GOT3 (cell line): ENCODE data around the gene SCUBE1.

Experiments used
- DNase-seq: peaks from one replicate; lab custom pipeline; 2025; ENCODE audit warnings: mixed read lengths; lab: John Stamatoyannopoulos, UW

Gene SCUBE1

DNA sequence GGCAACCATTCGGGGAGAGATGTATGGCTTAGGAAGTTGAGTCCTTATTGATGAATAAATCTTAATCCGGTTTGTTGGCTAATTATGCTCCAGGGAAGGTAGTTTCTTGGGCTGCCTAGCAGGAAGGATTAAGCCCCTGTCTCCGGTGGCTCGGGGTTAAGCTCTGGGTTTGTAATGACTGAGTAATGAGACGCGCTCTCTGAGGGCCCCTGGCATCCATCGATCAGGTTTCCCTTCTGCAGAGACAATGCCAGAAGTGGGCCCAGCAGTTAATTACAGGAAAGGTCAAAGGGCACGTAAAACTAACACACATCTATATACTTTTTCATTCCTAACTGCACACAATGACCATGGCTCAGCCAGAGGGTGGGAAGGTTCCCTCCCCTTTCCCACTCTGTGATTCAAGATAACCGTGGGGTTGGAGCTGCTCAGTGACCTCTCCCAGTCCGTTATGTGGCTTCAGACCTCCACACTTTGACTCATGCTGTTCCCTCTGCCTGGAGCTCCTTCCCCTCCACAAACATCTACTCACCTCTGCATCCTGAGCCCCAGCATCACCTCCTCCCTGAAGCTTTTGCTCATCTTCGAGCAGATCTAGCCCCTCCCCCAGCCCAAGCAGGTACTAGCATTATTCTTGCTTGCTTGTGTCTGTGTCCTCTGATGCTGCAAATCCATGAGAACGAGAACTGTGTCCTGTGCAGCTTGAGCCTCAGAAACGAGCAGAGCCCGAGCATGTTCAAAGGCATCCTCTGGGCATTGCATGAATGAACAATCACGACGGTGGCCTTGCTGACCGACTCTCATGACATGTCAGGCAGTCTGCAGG lies 16.6 kb downstream of the SCUBE1 start:
- DNase-seq = no peak

DNA sequence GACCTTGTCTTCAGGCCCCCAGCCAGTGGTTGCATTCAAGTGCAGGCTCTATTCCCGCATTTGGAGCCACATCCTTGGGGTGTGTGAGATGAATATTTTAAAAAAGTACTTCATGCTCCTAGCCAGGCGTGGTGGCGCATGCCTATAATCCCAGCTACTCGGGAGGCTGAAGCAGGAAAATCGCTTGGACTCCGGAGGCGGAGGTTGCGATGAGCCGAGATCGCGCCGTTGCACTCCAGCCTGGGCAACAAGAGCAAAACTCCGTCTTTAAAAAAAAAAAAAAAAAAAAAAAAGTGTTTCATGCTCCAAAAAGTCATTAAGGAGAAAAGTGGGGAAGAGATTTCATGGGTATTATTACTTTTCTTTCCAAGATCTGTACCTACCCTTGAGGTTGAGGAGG lies 18.0 kb downstream of the SCUBE1 start:
- no peak for DNase-seq

DNA sequence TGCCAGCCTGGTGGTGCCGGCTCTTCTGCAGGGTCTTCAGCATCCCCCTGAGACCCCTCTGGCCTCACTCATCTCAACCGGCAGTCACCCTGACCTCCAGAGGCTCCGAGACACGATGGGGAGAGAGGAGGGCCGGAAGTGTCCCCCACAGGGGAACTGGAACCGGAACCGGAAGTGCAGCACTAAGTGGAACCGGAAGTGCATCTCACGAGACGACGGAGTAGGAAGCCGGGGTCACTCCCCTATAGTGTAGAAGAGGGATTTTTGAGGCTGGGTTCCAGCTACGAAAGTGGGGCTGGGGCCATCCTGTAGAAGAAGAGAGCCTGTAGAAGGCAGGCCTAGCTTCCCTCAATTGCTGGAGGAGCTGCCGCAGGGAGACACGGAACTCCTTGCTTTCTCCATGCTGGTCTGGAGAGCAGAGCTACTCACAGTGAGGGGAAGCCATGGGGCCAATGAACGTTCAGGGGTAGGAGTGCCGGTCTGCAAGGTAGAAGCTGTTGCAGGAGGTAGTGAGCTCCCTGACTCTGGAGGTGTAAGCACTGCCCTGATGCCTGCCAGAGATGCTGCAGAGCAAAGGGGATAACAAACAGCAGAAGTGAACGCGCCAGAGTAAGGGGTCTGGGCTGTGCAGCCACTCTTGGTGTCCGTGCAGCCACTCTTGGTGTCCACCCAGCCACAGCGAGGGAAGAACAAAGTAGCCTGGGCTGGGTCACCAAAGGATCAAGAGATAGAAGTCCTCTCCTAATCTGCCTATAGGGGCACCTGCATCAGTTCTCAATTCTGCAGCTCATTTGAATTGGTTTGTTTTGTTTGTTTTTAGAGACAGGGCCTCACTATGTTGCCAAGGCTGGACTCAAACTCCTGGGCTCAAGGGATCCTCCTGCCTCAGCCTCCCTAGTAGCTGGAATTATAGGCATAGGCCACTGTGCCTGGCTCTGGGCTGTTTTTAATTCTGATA lies 21.9 kb downstream of the SCUBE1 start:
- DNase-seq = no peak

- DNase-seq = no peak
Measured at GRCh38 chr22:43319661-43320486, 23.3 kb downstream of the SCUBE1 start.

DNA sequence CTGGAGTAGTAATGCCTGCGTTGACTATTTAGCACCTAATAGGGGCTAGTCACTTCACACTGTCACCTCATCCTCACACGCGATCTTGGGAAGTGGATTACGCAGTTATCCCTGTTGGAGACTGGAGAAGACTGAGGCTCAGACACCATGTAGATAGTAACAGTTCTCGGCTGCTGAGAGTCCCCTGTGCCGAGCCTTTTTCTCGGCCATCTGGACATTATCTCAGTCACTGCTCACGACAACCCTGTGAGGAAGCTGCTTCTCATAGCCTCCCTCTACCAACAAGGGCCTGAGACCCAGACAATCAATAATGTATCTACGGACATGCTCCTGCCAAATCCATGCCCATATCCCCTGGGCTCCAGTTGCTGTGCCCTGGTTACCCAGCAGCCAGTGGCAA lies 25.9 kb downstream of the SCUBE1 start:
- no peak for DNase-seq

- DNase-seq = no peak
Measured at GRCh38 chr22:43315687-43316217, 27.4 kb downstream of the SCUBE1 start.

- no peak for DNase-seq
Measured at GRCh38 chr22:43314611-43315010, 28.6 kb downstream of the SCUBE1 start.

DNA sequence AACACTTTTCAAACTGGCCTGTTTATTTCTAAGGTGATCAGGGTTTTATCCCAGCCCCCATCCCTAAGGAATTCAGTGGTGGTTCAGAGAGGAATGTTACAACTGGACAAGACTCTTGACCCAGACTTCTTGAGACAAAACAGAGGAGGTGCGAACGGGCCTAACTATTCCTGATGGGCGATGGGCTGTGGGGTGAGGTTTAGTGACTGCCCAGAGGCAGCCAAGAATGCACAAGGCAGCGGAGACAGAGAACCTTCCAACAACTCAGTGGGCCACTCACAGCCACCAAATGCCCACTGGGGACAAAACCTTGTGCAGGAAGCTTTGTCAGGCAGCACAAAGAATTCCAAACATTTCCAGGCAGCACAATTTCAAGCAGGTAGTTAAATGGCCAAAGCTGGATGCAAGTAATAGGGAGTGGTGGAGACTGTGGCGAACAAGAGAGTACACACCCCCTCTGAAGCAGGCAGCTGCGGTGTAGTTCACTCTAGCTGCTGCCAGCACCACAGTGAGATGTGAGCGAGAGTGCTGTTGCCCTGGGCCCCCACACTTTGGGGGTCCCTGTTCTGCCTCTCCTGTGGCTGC lies 29.2 kb downstream of the SCUBE1 start:
- DNase-seq = no peak

GRCh38 chr22:43313244-43313889 lies 29.8 kb downstream of the SCUBE1 start:
- DNase-seq = no peak

GRCh38 chr22:43312608-43313007 lies 30.6 kb downstream of the SCUBE1 start:
- DNase-seq = no peak

GRCh38 chr22:43310798-43311197 lies 32.4 kb downstream of the SCUBE1 start:
- no peak for DNase-seq

DNA sequence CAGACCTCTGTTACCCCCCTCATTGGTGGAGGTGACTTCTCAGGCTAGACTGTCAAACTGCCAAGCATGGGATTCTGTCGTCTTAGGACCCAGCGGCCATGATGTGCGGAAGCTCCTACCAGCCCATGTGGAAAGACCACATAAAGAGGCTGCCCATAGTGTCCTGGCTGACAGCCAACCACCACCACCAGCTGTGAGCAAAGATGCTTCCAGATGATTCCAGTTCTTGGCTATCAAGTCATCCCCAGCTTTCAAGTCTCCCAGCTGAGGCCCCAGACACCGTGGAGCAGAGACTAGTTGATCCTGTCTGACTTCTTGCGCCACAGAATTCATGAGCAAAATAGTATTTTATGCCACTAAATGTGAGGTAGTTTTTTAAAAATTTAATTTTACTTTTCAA lies 32.9 kb downstream of the SCUBE1 start:
- no peak for DNase-seq

DNA sequence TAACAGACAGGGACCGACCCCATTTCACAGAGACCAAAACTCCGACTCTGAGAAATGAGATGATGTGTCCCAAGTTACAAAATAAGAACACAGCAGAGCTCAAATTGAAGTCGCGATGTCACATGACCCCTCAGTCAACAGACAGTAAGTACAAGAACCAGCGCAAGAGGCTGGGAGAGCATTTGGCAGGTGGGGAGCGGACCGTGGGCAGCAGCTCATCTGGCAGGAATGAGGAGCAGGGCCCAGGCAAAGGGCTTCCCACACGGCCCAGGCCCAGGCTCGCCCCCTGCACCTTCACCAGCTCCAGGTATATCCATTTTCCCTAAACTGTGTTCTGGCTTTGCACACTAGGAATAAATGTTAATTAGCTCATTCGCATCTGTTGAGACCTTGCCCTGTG lies 34.3 kb downstream of the SCUBE1 start:
- no peak for DNase-seq

DNA sequence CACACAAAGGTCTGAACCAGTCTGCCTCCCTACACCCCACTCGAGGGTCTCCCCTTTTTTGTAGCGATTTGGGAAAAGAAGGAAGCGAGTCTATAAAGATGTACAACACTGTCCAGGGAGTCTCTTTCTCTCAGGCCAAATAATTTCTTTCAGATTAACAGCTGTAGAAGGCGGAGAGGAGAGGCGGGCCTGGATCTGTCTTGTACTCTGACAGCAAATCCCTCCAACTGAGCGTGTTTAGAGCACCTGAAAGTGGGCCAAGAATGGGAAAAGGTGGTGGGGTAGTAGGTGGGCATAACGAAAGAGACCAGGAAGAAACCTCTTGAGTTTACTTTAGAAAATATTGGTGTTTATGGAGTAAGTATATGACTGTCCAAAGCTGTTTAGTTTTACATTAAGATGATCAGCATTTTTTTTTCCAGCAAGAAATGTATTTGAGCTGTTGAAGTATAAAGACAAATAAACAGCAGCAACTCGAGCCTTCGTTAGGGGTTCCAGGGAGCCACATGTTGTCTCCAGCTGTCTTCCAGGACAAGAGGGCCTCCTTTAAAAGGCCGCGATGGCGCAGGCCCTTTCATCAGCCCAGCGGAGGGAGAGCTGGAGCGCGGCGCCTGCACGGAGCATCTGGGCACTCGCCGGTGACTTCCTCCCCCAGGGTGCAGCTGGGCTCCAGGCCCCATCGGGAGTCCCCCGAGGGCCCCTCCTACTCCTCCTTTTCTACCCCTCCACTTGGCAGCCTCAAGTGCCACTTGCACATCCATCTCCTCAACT lies 34.9 kb downstream of the SCUBE1 start:
- DNase-seq = no peak

DNA sequence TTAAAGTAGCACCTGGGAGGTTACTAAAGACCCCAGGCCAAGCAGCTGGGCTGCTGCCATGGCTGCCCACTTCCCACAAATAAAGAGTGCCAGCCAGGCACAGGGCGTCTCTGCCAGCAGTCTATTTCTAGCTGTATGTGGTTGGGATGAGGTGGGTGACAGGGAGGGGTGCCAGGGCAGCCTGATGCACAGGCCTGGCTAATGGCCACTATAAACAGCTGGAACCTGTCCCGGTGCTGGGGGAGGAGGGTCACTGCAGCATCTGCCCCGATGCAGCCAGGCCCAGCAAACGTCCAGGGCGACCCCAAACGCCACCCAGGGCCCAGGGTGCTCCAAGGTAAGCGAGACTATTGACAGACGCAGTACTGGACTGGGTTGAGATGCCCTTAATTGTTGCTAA lies 37.4 kb downstream of the SCUBE1 start:
- no peak for DNase-seq

GRCh38 chr22:43304831-43305590 lies 38.2 kb downstream of the SCUBE1 start:
- no peak for DNase-seq

GRCh38 chr22:43303751-43304150 lies 39.4 kb downstream of the SCUBE1 start:
- DNase-seq = no peak

DNA sequence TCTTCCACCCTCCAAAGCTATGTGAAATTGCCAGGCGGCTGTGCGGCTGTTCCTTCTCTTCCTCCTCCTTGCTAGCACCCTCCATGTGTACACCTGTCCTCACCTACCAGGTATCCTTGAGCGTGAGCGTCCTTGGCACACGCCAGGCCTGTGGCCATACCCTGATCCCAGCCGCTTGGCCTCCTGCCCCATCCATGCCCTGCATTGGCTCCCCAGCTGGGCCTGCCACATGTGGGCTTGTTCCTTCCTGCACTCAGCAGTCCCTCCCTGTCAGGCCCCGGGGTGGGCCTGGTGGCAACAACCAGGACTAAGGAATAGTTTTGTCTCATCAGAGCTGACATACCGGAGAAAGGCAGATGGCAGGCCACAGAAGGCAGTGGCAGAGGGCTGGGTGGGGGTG lies 40.0 kb downstream of the SCUBE1 start:
- DNase-seq = no peak

DNA sequence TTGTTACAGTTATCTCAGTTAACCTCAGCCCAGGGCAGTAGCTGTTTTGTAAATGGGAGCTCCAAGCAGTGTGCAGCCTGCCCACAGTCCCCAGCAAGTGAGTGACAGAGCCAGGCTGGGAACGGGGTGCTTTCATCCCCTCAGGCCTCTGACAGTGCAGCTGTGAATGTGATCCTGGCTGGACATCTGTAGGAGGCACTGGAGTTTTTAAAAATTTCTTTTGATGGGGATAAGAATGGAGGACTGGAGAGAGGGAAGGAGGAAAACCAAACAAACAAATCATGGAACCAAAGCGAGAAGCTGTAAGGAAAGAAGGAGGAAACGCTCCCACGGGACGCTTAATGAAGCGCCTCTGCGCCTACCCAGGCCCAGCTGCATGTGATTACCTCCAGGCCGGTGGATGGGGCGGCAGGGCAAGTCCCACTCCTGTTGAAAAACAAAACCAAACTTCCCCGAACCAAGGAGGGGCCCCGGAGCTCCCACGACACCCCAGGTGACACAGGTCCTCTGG lies 40.6 kb downstream of the SCUBE1 start:
- no peak for DNase-seq
